ENCODE measurements around the gene FLOT2.

- TF ChIP-seq CTCF (IDR thresholded peaks at IDR 0.05) (no peak), POLR2A (IDR thresholded peaks at IDR 0.05) (no peak)
Observed at GRCh38 chr17:28875848-28876550, 21.5 kb downstream of the FLOT2 start.
